NCI-H187 treated with DMSO at 0.1 percent for 48 hours (cell line): Measurements from ENCODE around the gene CXCL6.

Experiments
- DNase-seq: peaks from one replicate; lab custom pipeline; 2025; lab: John Stamatoyannopoulos, UW

Gene CXCL6

DNA sequence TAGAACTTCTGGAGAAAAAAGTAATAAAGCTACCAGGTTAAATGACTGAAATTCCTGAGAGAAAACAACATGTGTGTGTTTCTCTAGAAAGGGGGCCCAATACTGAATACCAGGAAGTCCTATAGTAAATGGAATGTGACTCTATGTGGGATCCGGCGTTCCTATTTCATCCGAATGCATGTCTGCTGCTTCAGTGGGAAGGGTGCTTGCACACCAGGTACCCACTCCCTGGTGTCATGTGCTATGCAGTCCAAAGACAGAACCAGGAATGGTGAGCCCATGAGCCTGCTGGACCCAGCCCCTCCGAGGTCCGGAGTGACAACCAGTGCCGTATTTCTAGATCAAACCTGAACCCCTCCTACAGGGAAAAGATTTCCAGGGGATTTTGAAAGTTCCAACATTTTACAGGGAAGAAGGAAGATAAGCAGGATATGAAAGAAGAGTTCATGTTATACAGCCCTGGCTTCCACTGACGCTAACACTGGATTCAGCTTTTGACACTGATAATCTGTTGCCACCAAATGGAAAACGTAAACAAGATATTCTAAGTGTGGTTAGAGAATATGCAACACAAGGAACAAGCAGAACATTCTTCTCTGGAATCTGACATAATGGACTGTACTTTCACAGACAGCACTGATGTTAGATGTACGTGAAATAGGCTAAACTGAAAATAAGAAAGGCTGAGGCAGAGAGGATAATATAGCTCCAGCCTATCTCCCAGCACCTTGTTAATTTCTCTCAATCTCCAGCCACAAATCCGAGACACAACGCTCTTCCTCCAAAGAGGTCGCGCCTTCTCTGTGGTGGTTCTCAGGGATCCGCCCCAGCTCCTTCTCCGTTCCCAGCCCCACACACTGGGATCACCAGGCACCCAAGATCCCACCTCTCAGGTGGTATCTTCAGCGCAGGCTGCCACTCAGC lies 32.0 kb downstream of the CXCL6 start:
- DNase-seq, result no peak

GRCh38 chr4:73869130-73870055 lies 32.9 kb downstream of the CXCL6 start, which contains the start of gene CXCL1:
Gene CXCL1 (plus strand): TSS chr4:73869393. CDS start chr4:73869471, 78 bp downstream.
- no peak for DNase-seq

GRCh38 chr4:73870260-73870659 lies 33.8 kb downstream of the CXCL6 start:
- no peak for DNase-seq

DNA sequence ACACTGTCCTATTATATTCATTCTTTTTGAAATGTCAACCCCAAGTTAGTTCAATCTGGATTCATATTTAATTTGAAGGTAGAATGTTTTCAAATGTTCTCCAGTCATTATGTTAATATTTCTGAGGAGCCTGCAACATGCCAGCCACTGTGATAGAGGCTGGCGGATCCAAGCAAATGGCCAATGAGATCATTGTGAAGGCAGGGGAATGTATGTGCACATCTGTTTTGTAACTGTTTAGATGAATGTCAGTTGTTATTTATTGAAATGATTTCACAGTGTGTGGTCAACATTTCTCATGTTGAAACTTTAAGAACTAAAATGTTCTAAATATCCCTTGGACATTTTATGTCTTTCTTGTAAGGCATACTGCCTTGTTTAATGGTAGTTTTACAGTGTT lies 34.3 kb downstream of the CXCL6 start:
- DNase-seq, result no peak

- no peak for DNase-seq
Measured at GRCh38 chr4:73871511-73872310, 35.2 kb downstream of the CXCL6 start.

GRCh38 chr4:73872316-73873108 lies 36.0 kb downstream of the CXCL6 start:
- no peak for DNase-seq

GRCh38 chr4:73874386-73874785 lies 37.9 kb downstream of the CXCL6 start:
- DNase-seq, result no peak

DNA sequence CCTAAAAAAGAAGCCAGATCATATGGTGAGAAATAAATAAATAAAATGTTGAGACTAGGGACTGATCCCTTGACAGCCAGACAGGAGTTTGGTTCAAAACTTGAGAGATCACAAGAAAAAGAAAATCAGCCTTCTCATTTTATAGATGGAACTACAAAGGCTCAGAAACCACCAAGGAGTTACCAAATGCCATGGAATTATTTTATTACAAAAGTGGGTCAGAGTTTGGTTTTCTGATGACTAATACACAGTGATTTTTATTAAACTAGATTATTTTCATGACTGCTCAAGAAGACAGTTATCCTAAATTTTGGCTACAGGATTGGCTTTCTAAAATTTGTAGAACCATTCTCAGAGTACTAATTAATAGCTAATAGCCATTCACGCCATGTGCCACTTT lies 38.9 kb downstream of the CXCL6 start:
- DNase-seq, result no peak

GRCh38 chr4:73883306-73883705 lies 46.8 kb downstream of the CXCL6 start:
- DNase-seq, result no peak

- no peak for DNase-seq
Measured at GRCh38 chr4:73885574-73886267, 49.2 kb downstream of the CXCL6 start.
